ENCODE data around the gene EML6. TPM values are rescaled to one million over a fixed set of nuclear protein-coding genes. Genes with fewer than 3 reads are reported as not detected.
"Not testable (repeated sequence)": the region's sequence is repeated elsewhere in the genome, so short reads cannot be mapped to it uniquely, and the experiment has no call there.

Gene EML6
- total RNA-seq, 1 donor from 2014 or later = 29.7 TPM

DNA sequence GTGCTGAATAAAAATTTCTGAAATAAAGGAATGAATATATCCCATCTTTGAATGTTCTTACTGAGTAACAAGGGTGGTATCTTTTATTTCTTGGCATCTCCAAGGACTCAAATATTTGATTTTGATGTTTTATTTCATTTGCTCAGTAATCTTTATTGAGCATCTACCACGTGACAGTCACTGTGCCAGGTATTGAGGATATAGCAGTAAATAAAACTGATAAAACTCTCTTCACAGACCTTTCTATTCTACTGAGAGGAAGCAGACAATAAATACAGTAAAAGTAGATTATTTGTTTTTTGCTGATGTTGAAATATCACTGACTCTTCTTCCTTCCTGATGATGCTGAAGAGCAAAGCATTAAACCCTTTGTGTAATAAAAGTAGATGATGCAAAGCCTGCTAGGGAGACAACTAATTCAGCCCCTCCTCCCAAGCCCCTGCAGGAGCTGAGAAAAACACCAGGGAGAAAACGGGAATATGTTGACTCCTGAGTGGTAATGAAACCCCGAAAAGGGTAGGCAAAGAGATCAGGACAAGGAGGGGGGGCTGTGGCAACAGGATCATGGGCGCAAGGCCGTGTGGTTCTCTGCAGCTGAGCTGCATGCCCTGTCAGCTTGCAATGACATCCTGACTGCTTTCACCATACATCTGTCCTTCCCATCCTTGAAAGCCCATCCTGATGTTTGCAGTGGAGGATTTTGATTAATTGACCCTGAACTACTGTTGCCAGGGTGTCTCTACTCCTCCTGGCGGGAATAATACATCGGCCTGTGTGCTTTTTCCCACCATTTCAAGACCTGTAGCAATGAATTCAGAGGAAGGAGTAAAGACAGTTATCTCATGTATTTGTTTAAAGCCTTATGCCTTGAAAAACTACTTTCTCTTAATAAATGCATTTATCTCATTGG, 117.4 kb downstream of the EML6 start:
- no peak for DNase-seq (ENCODE audit: low read depth)

- DNase-seq (ENCODE audit: low read depth) = not testable (repeated sequence)
Measured at GRCh38 chr2:54841500-54841899, 118.0 kb downstream of the EML6 start.

DNA sequence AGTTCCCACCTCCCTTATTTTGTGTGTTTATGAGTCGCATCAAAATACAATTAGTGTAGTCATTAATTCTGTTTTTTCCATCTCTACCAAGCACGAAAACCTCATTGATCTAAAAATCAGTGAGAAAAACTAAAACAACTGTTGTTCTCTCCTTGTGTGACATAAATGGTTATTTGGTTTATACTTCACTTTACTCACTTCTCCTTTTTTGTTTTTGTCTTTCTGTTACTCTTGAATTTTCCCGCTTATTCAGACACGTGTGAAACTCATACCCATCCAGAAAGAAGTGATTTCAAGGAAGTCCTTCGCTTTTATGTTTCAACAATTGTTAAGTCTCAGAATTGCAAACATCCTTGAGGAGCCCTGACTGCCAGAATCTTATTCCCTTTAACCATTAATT, 121.6 kb downstream of the EML6 start:
- no peak for DNase-seq (ENCODE audit: low read depth)

GRCh38 chr2:54845514-54845913, 122.1 kb downstream of the EML6 start:
- no peak for DNase-seq (ENCODE audit: low read depth)

GRCh38 chr2:54850171-54851122, 127.0 kb downstream of the EML6 start:
- no peak for DNase-seq (ENCODE audit: low read depth)

- DNase-seq (ENCODE audit: low read depth) = no peak
Measured at GRCh38 chr2:54853616-54854310, 130.3 kb downstream of the EML6 start.

DNA sequence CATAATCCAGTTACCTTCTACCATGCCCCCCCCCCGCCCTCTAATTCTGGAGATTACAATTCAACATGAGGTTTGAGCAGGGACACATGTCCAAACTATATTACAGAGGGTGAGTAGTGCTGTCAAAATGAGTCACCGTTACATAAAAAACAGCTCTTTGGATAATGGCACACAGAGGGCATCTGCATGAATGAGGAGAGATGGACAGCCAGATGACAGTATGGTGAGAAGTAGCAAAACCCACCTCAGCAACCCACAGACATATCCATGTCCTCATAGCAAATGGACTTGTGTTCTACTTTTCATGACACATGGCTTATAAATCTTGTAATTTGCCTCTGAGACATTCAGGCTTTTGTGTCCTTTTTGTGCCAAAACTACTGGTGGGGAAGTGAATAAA, 132.0 kb downstream of the EML6 start:
- peak; percentile 72 for DNase-seq (ENCODE audit: low read depth)

DNA sequence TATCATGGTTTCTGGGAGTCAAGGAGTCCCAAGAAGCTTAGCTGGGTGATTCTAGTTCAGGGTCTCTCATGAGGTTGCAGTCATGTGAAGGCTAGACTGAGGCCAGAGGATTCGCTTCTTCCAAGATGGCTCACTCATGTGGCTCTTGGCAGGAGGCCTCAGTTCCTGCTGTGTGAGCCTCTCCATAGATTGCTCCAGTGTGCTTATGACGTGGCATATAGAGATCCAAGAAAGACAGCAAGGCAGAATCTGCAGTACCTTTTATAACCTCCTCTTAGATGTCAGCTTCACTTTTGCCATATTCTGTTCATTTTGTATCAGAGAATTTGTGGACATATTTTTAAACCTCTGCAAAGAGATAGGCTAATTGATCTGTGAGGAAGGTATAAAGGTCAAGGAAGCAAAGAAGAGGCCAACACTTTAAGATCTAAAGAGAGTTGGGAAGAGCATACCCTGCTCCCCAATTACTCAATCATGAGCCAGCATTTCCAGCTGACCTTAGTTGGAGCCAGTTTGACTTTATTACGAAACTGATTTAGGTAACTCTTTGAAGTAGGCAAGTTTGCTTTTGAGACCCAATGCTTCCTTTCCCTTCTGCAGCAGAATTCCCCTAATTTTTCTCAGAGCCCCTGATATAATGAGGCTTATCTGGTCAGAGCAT, 134.7 kb downstream of the EML6 start:
- DNase-seq (ENCODE audit: low read depth) = no peak

DNA sequence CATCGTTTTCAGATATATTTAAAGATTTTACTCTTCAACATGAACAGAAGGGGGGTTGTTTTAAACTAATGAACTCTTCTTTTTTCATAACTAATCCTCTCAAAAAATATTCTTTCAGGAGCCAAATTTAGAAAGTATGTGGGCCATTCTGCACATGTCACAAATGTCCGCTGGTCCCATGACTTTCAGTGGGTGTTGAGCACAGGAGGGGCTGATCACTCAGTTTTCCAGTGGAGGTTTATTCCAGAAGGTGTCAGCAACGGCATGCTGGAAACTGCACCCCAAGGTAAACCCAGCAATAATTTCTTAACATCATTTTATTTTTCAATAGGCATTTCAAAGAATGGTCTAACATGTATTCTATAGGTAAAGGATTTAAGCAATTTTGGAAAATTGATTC, 136.0 kb downstream of the EML6 start:
- peak; percentile 57 for DNase-seq (ENCODE audit: low read depth)

GRCh38 chr2:54859997-54860701, 136.7 kb downstream of the EML6 start:
- peak; percentile 93 for DNase-seq (ENCODE audit: low read depth)

GRCh38 chr2:54862229-54862628, 138.8 kb downstream of the EML6 start:
- DNase-seq (ENCODE audit: low read depth) = no peak

GRCh38 chr2:54862742-54863141, 139.3 kb downstream of the EML6 start:
- no peak for DNase-seq (ENCODE audit: low read depth)

- DNase-seq (ENCODE audit: low read depth) = no peak
Measured at GRCh38 chr2:54863660-54864059, 140.2 kb downstream of the EML6 start.

- DNase-seq (ENCODE audit: low read depth) = no peak
Measured at GRCh38 chr2:54864096-54864495, 140.6 kb downstream of the EML6 start.

DNA sequence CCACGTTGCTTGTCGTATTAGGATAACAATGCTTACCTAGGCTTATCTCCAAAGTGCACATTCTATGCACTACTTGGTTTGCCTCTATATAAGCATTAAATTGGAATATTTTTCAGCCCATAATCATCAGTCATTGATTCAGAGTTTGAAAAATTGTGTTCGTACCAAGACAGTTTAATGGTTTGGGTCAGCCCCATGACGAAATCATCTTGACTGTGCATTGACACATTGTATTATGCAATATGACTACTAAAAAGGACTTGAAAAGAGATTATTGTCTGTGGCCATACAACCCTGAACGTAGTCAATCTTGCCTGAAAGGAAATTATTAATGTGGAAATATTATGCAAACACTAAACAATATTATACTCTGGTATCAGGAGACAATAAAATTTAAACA, 141.3 kb downstream of the EML6 start:
- no peak for DNase-seq (ENCODE audit: low read depth)

DNA sequence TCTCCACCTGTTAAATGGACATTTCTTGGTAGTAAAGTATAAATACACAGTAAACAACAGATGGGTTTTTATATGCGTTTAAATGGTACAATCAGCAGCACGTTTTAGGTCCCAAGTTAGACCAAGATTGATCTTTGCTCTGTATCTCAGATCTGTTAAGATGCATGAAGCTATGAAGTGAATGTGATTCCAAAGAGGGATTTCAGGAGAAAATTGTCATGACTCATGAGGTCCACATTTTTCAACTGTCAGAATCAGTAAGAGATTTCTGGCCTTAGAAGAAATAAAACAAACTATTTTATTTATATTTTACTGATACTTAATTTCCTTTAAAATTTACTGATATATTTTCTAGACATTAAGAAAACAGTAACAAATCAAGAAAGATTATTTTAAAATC, 142.7 kb downstream of the EML6 start:
- no peak for DNase-seq (ENCODE audit: low read depth)

GRCh38 chr2:54866868-54867267, 143.4 kb downstream of the EML6 start:
- no peak for DNase-seq (ENCODE audit: low read depth)

- no peak for DNase-seq (ENCODE audit: low read depth)
Measured at GRCh38 chr2:54867457-54867856, 144.0 kb downstream of the EML6 start.

DNA sequence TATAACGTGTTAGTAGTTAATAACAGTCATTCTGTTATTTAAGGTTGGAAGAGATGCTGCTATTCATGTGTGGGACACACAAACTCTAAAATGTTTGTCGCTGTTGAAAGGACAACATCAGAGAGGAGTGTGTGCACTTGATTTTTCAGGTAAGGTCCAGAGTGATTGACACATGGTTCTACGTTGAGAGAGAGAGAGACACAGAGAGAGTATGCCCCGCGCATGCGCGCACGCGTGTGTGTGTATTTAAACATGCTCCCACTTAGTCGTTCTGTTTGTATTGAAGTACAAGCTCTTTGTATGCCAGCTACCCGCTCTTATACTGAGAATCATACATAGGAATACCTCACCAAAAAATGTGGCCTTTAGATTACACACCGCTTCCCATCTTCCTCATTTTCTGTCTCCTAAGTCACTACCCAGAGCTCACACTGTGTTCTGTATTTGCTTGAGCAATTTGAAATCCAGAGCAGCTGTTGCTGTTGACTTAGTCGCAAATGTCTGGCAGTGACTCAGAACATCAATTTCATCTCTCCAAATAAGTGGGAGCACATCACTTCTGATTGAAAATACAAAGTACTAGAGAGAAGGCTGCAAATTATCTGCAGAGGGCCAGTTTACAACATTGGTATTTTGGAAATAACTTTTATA, 148.1 kb downstream of the EML6 start:
- peak; percentile 90 for DNase-seq (ENCODE audit: low read depth)

- DNase-seq (ENCODE audit: low read depth) = peak; percentile 32
Measured at GRCh38 chr2:54872780-54873179, 149.3 kb downstream of the EML6 start.

All from myocyte (in vitro differentiated cells).